ENCODE measurements around the gene PTGDR2. TPM values are rescaled to one million over a fixed set of nuclear protein-coding genes. Genes with fewer than 3 reads are reported as not detected.

The PTGDR2 gene
- total RNA-seq, 1 experiment from 2014 or later, result 0.12 TPM

GRCh38 chr11:60859616-60860250 is 4.0 kb upstream of the PTGDR2 start:
- no peak overlapping the region for H3K27ac ChIP-seq (ENCODE audit: low read depth, low read length)

More at GRCh38 chr11:60859616-60860250, 4.0 kb upstream of the PTGDR2 start:
- no peak overlapping the region for H2AFZ ChIP-seq (ENCODE audit: low read depth, low read length, poor library complexity, severe bottlenecking)
- no peaks in the 10 kb centered on the region for H3K4me1 ChIP-seq (ENCODE audit: control insufficient read depth in 1 of 2, insufficient read depth in 2 of 2, low read length in 2 of 2)
- H3K9ac ChIP-seq (ENCODE audit: low read length), result no peak overlapping the region
- ChIA-PET RAD21 (ENCODE audit: low non-redundant PET in 1 of 2, low total read pairs in 2 of 2, uncharacterized antibody in 2 of 2, unreplicated experiment in 2 of 2) (no interaction called here), CTCF (no interaction called here), POLR2A (no interaction called here)
- H3K4me2 ChIP-seq (ENCODE audit: low read length), result no peak overlapping the region
- H3K9me3 ChIP-seq (ENCODE audit: control insufficient read depth in 1 of 2, insufficient read depth in 1 of 2, low read depth in 1 of 2, low read length in 2 of 2), result no peaks in the 10 kb centered on the region
- 0 out of 2 replicates have a peak, but pooled peaks cover 4% of the 10 kb centered on the region for H3K27me3 ChIP-seq (ENCODE audit: insufficient read depth, low read length)
- H3K79me2 ChIP-seq (ENCODE audit: insufficient read depth, low read length), result no peaks in the 10 kb centered on the region
- H3K36me3 ChIP-seq (ENCODE audit: control insufficient read depth in 1 of 2, insufficient read depth in 2 of 2, low read length in 2 of 2), result no peaks in the 10 kb centered on the region
- no TSS peak for BruUV-seq (replicated peaks)
- TF ChIP-seq CEBPB (IDR thresholded peaks at IDR 0.05; ENCODE audit: low read depth) (no peak), SIN3A (IDR thresholded peaks at IDR 0.05; ENCODE audit: low read depth) (no peak), EZH2phosphoT487 (IDR thresholded peaks at IDR 0.05; ENCODE audit: borderline replicate concordance) (no peak), SP1 (IDR thresholded peaks at IDR 0.05; ENCODE audit: low read depth) (no peak), ZNF274 (IDR thresholded peaks at IDR 0.05; ENCODE audit: low read depth, low read length) (no peak), TCF7L2 (IDR thresholded peaks at IDR 0.05; ENCODE audit: borderline replicate concordance, extremely low read depth, insufficient read depth, insufficient read length) (no peak), FOSL1 (IDR thresholded peaks at IDR 0.05; ENCODE audit: low read depth) (no peak), ELF1 (IDR thresholded peaks at IDR 0.05; ENCODE audit: borderline replicate concordance, low read depth) (no peak), SRF (IDR thresholded peaks at IDR 0.05; ENCODE audit: low read depth) (no peak), REST (IDR thresholded peaks at IDR 0.05; ENCODE audit: low read depth) (no peak), YY1 (IDR thresholded peaks at IDR 0.05; ENCODE audit: extremely low read depth, insufficient replicate concordance, low read depth, low read length) (no peak), EGR1 (IDR thresholded peaks at IDR 0.05; ENCODE audit: low read depth) (no peak), ZBTB33 (IDR thresholded peaks at IDR 0.05; ENCODE audit: extremely low read depth, insufficient replicate concordance, low read length) (no peak)
- intact Hi-C loops (cut with micrococcal nuclease), result no loop called here
- H4K20me1 ChIP-seq (ENCODE audit: insufficient read depth), result no peaks in the 10 kb centered on the region
- DNase-seq (ENCODE audit: low read depth, low spot score), result no peak
- ATAC-seq, result no peak
- no peaks in the 10 kb centered on the region for H3K9me2 ChIP-seq (ENCODE audit: insufficient read depth)
- no peak overlapping the region for H3K4me3 ChIP-seq (replicated peaks in 1 of 2; ENCODE audit: low read depth in 1 of 2, low read length in 2 of 2)

Measured in HCT116 (cell line).